Type B pancreatic cell (in vitro differentiated cells): ENCODE measurements around the gene C8G. TPM values are rescaled to one million over a fixed set of nuclear protein-coding genes. Genes with fewer than 3 reads are reported as not detected.

Experiments
- DNase-seq: peaks from one replicate; pipeline ENCODE4 v3.0.0; 2021; ENCODE audit warnings: mixed read lengths; ENCODE audit not compliant: unreplicated experiment; ENCODE audit errors: extremely low spot score
- H3K27ac Mint-ChIP-seq: 2 replicates; pipeline ENCODE4 v1.8.0; 2021; ENCODE audit warnings: mild to moderate bottlenecking, mixed read lengths
- H3K27me3 Mint-ChIP-seq: 2 replicates; pipeline ENCODE4 v1.8.0; 2021; ENCODE audit warnings: mixed read lengths
- H3K36me3 Mint-ChIP-seq: 2 replicates; pipeline ENCODE4 v1.8.0; 2021; ENCODE audit warnings: mixed read lengths
- H3K4me1 Mint-ChIP-seq: one replicate; pipeline ENCODE4 v1.8.0; 2021; ENCODE audit warnings: mixed read lengths; ENCODE audit not compliant: unreplicated experiment
- H3K4me3 Mint-ChIP-seq: 2 replicates; pipeline ENCODE4 v1.8.0; 2021; ENCODE audit warnings: mild to moderate bottlenecking, mixed read lengths
- H3K9me3 Mint-ChIP-seq: 2 replicates; pipeline ENCODE4 v1.8.0; 2021; ENCODE audit warnings: mixed read lengths
- total RNA-seq: library from RNA; stranded (reverse); gene quantifications from 2 replicates; pipeline ENCODE4 v1.2.1, GENCODE V29; 2021; ENCODE audit warnings: low replicate concordance
- TF ChIP-seq, protein P1 (sequence below): fragments of 200-600 bp; sonication (generic); conservative IDR thresholded peaks from 2 replicates; pipeline ENCODE4 v1.5.0; 2021; ENCODE audit warnings: antibody characterized with exemption, mild to moderate bottlenecking

The C8G gene
- total RNA-seq, 1 donor from 2014 or later = 2.8 TPM

DNA sequence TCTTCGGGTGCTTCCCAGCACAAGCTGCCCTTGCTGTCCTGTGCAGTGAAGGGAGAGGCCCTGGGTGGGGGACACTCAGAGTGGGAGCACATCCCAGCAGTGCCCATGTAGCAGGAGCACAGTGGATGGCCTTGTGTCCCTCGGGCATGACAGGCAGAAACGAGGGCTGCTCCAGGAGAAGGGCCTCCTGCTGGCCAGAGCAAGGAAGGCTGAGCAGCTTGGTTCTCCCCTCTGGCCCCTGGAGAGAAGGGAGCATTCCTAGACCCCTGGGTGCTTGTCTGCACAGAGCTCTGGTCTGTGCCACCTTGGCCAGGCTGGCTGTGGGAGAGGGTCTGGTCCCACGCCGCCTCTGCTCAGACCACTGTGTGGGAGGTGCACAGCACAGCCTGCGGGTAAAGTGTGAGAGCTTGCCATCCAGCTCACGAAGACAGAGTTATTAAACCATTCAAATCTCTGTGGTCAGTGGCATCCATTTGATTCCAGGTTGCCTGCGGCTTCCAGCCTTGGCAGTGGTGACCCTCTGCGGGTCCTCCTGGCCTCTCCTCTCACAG, 18.8 kb upstream of the C8G start:
- TF ChIP-seq, protein P1, sequence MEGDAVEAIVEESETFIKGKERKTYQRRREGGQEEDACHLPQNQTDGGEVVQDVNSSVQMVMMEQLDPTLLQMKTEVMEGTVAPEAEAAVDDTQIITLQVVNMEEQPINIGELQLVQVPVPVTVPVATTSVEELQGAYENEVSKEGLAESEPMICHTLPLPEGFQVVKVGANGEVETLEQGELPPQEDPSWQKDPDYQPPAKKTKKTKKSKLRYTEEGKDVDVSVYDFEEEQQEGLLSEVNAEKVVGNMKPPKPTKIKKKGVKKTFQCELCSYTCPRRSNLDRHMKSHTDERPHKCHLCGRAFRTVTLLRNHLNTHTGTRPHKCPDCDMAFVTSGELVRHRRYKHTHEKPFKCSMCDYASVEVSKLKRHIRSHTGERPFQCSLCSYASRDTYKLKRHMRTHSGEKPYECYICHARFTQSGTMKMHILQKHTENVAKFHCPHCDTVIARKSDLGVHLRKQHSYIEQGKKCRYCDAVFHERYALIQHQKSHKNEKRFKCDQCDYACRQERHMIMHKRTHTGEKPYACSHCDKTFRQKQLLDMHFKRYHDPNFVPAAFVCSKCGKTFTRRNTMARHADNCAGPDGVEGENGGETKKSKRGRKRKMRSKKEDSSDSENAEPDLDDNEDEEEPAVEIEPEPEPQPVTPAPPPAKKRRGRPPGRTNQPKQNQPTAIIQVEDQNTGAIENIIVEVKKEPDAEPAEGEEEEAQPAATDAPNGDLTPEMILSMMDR = peak; percentile 19
- H3K9me3 Mint-ChIP-seq = no peaks in the 10 kb centered on the region
- H3K27ac Mint-ChIP-seq = no peak overlapping the region
- no peaks in the 10 kb centered on the region for H3K36me3 Mint-ChIP-seq
- no peaks in the 10 kb centered on the region for H3K27me3 Mint-ChIP-seq
- H3K4me1 Mint-ChIP-seq = peaks cover 9% of the 10 kb centered on the region
- H3K4me3 Mint-ChIP-seq = no peak overlapping the region
- no peak for DNase-seq

DNA sequence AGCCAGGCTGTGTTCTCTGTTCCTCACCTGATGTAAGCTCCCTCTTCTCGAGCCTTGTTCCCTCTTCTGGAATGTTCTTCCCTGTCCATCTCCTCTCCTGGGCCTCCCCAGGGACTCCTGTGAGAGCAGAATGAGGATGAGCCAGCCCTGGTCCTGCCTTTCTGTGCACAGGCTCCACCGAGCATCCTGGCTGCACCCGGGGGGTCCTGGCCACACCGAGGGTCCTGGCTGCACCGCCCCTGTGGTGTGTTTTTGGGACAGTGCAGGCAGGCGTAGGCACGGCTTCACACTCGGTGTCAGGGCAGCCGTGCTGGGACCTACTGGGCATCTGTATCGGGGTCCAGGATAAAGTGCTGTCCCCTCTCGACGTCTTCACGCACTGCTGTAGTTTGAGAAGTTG, 18.3 kb upstream of the C8G start:
- peaks cover 2% of the 10 kb centered on the region for H3K9me3 Mint-ChIP-seq
- DNase-seq = no peak
- no peak overlapping the region for H3K4me3 Mint-ChIP-seq
- H3K27me3 Mint-ChIP-seq = no peaks in the 10 kb centered on the region
- H3K4me1 Mint-ChIP-seq = peaks cover 9% of the 10 kb centered on the region
- H3K27ac Mint-ChIP-seq = no peak overlapping the region
- peaks cover 1% of the 10 kb centered on the region for H3K36me3 Mint-ChIP-seq
- TF ChIP-seq, protein P1 = no peak

GRCh38 chr9:136927343-136928271, 17.4 kb upstream of the C8G start:
- peaks cover 7% of the 10 kb centered on the region for H3K9me3 Mint-ChIP-seq
- no peak for DNase-seq
- H3K27me3 Mint-ChIP-seq = no peaks in the 10 kb centered on the region
- H3K27ac Mint-ChIP-seq = no peak overlapping the region
- H3K36me3 Mint-ChIP-seq = peaks cover 6% of the 10 kb centered on the region
- H3K4me1 Mint-ChIP-seq = peaks cover 9% of the 10 kb centered on the region
- TF ChIP-seq, protein P1 = no peak
- H3K4me3 Mint-ChIP-seq = no peak overlapping the region

DNA sequence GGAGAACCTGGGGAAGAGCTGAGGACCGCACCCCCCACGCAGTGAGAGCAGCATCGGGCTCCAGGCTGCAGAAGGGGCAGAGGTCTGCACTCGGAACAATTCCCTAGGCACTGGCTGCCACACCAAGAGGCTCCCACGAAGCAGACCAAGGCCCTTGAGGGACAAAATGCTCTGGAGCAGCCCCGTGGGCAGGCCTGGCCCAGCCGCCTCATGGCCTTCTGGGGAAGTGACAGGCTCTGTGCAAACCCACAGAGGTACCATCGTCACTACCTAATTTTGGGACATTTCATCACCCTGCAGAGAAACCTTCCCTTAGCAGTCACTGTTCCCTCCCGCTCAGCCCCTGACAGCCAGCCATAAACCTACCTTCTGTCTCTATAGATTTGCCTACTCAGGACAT, 16.5 kb upstream of the C8G start:
- no peak for DNase-seq
- no peaks in the 10 kb centered on the region for H3K27me3 Mint-ChIP-seq
- peaks cover 13% of the 10 kb centered on the region for H3K36me3 Mint-ChIP-seq
- H3K4me1 Mint-ChIP-seq = peaks cover 9% of the 10 kb centered on the region
- H3K27ac Mint-ChIP-seq = peak overlapping the region; percentile 3
- H3K9me3 Mint-ChIP-seq = peaks cover 7% of the 10 kb centered on the region
- H3K4me3 Mint-ChIP-seq = no peak overlapping the region
- TF ChIP-seq, protein P1 = no peak

DNA sequence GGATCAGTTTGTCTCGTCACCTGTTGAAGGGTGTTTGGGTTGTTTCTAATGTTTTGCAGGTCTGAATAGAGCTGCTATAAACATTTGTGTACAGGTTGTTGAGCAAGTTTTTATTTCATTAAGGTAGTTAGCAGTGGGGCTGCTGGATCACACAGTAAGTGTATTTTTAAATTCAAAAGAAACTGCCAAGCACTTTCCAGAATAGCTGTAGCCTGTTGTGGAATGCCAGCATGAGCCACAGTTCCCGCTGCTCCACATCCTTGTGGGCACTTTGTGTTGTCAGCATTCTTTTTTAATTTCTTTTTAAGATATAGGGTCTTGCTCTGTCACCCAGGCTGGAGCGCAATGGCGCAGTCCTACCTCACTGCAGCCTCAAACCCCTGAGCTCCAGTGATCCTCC, 15.0 kb upstream of the C8G start:
- Mint-ChIP-seq H3K27ac (no peak overlapping the region), H3K4me3 (no peak overlapping the region), H3K36me3 (peaks cover 18% of the 10 kb centered on the region), H3K4me1 (peaks cover 9% of the 10 kb centered on the region), H3K27me3 (no peaks in the 10 kb centered on the region), H3K9me3 (peaks cover 7% of the 10 kb centered on the region)
- no peak for DNase-seq
- TF ChIP-seq, protein P1 = no peak
